Kidney capillary endothelial cell (primary cell): ENCODE data around the gene LPIN3.

Experiments
- DNase-seq: peaks from one replicate; pipeline ENCODE4 v3.0.0-alpha.2; 2018; ENCODE audit warnings: low spot score

The LPIN3 gene

DNA sequence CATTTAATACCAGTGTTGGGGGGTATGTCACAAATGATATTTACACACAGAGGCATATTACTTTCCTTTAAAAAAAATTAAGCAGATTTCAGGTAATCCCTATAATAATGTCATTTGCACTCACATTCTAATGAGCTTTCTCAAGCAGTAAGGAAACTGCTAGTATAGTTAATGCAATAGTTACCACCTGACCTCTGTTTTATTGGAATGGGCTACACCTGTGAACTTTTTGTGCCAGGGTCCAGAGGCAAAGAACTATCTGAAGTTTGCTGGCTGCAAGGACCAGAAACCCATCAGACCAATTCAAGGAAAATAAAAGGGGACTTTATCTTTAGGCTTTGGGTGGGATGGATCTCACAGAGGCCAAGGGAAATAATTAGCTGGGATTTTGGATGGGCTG, 20.2 kb upstream of the LPIN3 start:
- no peak for DNase-seq

DNA sequence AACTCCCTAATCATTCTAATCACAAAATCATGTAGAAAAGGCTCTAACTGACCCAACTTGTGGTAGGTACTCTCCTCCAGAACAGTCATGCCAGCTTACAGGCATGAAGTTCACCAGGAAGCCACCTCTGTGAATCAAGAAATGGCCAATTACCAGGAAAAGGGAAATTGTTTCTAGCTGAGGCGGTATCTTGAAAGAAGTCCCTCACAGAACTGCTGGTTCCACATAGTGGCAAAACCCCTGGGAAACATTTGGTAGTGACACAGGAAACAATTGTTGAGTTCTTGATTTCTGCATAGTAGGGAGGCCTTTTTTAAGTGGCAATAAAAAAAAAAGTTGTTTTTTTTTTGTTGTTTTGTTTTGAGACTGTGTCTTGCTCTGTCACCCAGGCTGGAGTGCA, 19.6 kb upstream of the LPIN3 start:
- no peak for DNase-seq

- no peak for DNase-seq
Observed at GRCh38 chr20:41327178-41327577, 13.4 kb upstream of the LPIN3 start.

DNA sequence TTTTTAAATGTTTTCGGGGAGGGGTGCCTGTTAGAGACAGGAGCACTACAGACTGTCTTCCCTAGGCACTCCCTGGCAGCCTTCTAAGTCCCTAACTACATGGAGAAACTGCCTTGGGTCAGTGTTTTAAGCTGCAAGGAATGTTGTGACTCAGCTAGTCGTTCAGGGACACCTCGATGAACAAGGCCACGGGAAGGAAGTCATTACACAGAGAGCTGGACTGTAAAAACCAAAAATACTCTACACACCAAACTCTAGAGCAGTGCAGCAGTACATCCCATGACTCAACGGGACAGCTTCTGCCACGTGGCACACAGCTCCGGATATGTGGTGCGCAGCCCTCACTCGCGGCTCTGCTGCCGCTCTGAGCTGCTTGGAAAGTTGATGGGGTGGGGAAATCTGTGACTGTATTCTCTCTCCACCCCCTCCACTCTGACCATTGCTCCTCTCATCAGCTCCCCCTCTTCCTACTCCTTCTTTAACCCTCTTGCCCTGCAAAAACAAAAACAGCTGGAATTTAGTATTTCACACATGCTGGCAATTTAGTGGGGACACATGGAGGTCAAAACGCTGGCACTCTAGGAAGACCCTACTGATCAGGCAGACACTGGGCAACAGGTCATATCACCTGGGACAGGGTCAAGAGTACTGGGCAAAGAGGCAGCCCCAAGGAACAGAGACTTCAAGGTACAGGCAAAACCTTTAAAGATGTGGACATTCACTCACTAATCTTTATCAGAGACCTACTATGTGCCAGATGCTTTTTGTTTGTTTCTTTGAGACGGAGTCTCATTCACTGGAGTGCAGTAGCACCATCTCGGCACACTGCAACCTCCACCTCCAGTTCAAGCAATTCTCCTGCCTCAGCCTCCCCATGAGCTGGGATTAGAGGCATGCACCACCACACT, 10.9 kb upstream of the LPIN3 start:
- DNase-seq = peak; percentile 100

DNA sequence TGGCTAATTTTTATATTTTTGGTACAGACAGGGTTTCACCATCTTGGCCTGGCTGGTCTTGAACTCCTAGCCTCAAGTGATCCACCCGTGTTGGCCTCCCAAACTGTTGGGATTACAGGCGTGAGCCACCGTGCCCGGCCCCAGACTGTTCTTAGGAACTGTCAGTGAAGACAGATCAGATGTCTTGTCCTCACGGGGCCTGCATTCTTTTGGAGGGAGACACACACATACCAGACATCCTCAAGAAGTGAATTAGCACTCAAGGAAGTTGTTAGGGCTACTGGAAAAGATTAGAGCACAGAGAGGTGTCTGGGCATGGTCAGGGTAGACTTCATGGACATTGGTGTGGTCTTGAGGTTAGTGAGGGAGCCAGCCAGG, 10.3 kb upstream of the LPIN3 start:
- DNase-seq = no peak

GRCh38 chr20:41330941-41331340, 9.7 kb upstream of the LPIN3 start:
- no peak for DNase-seq

- DNase-seq = no peak
Observed at GRCh38 chr20:41331731-41332130, 8.9 kb upstream of the LPIN3 start.

DNA sequence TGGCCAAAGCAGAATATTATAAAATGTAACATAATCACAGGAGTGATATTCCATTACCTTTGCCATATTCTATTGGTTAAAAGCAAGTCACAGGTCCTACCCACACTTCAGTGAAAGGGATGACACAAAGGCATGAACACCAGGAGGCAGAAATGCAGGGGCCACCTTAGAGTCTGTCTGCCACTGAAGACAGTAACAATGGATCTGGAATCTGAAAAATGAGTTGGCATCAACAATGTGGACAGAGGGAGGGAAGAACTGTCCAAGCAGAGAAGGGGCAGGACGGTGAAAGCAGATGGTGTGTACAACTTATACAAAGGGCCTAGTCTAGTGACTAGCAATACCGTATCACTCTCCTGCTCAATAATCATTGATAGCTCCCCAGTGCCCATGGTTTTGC, 6.6 kb upstream of the LPIN3 start:
- DNase-seq = no peak

- no peak for DNase-seq
Observed at GRCh38 chr20:41334443-41335421, 5.9 kb upstream of the LPIN3 start.

- no peak for DNase-seq
Observed at GRCh38 chr20:41335591-41335990, 5.0 kb upstream of the LPIN3 start.

GRCh38 chr20:41336711-41337492, 3.7 kb upstream of the LPIN3 start:
- DNase-seq = no peak

- peak; percentile 72 for DNase-seq
Observed at GRCh38 chr20:41339957-41340326, 679 bp upstream of the LPIN3 start.

DNA sequence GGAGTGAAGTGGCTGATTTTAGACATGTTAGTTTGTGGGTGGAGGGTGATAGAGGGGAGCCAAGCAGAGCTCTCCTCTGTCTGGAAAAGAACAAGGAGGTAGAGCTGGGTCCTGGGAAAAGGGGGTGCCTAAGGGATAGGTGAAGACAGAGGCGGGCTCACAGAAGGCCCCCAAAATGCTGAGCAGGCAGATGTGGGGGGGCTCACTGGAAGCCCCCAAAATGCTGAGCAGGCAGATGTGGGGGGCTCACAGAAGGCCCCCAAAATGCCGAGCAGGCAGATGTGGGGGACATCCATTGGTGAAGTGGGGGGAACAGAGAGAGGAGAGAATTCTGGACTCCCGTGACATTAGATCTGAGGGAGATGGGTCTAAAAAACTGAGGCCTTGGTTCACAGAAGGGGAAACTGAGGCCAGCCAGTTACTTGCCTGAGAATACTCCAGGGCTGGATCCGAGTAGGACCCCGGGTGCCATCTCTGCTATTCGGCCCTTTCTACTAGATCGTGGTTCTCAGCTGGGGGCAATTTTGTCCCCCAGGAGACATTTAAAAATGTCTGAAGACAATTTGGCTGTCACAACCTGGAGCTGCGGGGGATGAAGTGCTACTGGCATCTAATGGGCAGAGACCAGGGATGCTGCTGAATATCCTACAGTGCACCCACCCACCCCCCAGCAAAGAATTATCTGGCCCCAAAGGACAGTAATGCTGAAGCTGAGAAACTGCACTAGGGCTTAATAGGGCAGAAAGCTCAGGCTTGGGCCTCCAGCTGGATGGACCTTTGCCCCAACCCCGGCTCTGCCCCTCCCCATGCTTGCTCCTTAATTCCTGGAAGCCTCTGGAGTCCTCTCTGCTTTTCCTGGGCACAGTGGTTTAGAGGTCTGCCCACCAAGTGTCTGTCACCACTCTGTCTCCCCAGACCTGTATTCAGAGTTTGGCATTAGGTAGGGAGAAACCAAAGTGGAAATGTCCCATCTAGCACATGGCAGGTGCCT, 2.1 kb downstream of the LPIN3 start:
- no peak for DNase-seq

DNA sequence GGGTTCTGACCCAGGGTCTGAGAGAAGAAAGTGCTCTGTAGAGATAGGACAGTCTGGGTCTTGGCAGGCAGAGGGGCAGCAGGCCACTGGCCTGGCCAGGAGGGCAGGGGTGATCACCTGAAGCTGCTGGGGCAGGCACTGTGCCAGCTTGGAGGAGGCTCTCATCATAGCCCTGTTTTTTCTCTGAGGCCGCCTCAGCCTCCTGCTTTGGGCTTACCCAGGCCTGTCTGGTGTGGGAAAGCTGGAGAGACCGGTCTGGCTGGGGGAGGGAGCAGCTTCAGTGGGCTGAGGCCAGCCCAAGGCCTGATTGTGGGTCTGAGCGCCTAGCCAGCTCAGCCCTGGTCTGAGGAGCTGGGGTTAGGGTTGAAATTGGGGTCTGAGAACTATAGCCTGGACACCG, 3.9 kb downstream of the LPIN3 start:
- DNase-seq = no peak

GRCh38 chr20:41344938-41345728, 4.5 kb downstream of the LPIN3 start:
- no peak for DNase-seq

DNA sequence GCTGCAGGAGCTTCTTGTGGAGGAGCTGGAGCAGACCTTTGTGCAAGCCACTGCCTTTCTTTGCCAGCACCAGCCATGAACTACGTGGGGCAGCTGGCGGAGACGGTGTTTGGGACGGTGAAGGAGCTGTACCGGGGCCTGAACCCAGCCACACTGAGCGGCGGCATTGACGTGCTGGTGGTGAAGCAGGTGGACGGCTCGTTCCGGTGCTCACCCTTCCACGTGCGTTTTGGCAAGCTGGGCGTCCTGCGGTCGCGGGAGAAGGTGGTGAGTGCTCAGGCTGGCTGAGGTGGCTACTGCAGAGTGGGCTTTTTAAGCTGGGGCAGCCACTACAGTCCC, 5.1 kb downstream of the LPIN3 start:
- no peak for DNase-seq

GRCh38 chr20:41347523-41348429, 7.2 kb downstream of the LPIN3 start:
- no peak for DNase-seq

DNA sequence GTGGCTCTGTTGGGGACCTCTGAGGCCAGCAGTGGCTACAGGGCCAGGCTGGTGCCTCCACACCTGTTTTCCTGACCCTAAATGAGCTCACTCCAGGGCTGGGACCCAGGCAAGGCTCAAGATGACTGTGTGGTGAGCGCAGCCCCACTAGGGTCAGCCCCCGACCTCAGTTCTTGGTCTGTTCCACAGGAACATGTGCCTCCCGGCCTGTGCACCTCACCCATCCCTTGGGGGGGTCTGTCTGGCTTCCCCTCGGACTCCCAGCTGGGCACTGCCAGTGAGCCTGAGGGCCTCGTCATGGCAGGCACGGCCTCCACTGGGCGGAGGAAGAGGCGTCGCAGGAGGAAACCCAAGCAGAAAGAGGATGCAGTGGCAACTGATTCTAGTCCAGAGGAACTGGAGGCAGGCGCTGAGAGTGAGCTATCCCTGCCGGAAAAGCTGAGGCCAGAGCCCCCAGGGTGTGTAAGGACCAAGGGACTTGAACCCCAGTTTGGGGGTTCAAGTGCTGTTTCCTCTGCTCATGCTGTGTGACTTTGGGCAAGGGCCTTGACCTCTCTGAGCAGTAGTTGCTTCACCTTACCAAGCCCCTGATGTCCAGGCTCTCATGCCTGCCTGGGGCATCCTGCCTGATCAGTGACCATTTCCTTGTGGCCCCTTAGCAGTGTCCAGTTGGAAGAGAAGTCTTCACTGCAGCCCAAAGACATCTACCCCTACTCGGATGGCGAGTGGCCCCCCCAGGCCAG, 8.0 kb downstream of the LPIN3 start:
- no peak for DNase-seq
